22Rv1 (cell line): ENCODE results near the gene GLTP.

Experiments
- ZFX ChIP-seq: fragments of 450-650 bp; IDR thresholded peaks from 2 replicates; pipeline ENCODE4 v1.6.1; 2017; ENCODE audit warnings: antibody characterized with exemption, borderline replicate concordance
- TF ChIP-seq, protein P1 (sequence below): fragments of 450-650 bp; IDR thresholded peaks from 2 replicates; pipeline ENCODE4 v1.5.1; 2017; ENCODE audit warnings: mild to moderate bottlenecking

DNA sequence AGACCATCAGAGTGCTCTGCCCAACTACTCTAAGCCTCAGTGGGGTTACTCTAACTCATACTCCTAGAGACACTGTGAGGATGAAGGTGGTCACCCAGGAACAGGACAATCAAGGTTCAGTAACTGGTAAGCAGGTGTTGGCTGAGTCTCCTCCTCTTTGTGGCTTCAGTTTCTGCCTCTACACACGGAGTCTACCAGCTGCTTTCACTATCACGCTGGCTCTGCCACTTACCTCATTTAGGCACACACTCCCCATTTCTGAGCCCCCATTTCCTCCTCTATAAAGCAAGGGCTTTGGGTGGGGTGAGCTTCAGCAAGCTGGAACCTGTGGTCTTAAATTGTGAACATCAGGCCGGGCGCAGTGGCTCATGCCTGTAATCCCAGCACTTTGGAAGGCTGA is 12.4 kb upstream of the GLTP start:
- TF ChIP-seq, protein P1, sequence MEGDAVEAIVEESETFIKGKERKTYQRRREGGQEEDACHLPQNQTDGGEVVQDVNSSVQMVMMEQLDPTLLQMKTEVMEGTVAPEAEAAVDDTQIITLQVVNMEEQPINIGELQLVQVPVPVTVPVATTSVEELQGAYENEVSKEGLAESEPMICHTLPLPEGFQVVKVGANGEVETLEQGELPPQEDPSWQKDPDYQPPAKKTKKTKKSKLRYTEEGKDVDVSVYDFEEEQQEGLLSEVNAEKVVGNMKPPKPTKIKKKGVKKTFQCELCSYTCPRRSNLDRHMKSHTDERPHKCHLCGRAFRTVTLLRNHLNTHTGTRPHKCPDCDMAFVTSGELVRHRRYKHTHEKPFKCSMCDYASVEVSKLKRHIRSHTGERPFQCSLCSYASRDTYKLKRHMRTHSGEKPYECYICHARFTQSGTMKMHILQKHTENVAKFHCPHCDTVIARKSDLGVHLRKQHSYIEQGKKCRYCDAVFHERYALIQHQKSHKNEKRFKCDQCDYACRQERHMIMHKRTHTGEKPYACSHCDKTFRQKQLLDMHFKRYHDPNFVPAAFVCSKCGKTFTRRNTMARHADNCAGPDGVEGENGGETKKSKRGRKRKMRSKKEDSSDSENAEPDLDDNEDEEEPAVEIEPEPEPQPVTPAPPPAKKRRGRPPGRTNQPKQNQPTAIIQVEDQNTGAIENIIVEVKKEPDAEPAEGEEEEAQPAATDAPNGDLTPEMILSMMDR, result no peak
- no peak for TF ChIP-seq ZFX
